Mononuclear cell (primary cell): ENCODE results near the gene CHCHD6. TPM values are rescaled to one million over a fixed set of nuclear protein-coding genes. Genes with fewer than 3 reads are reported as not detected.

Source experiments
- H3K27me3 ChIP-seq: 2 replicates; pipeline ENCODE4 v1.6.0; 2011; ENCODE audit warnings: low read length, control low read depth; ENCODE audit not compliant: insufficient read depth
- H3K4me1 ChIP-seq: 2 replicates; pipeline ENCODE4 v1.5.1; 2011; ENCODE audit warnings: mild to moderate bottlenecking, low read length, control low read depth; ENCODE audit not compliant: insufficient read depth
- H3K4me3 ChIP-seq: 2 replicates; pipeline ENCODE4 v1.5.1; 2011; ENCODE audit warnings: mild to moderate bottlenecking, low read length, moderate library complexity
- H3K9me3 ChIP-seq: 2 replicates; pipeline ENCODE4 v1.5.1; 2011; ENCODE audit warnings: low read depth, mild to moderate bottlenecking, control low read depth, low read length
- total RNA-seq: library from RNA; depleted of rRNA; stranded (reverse); fragments of >200 nt; gene quantifications from one replicate; pipeline ENCODE4 v1.2.3, GENCODE V29; 2012

The CHCHD6 gene, protein sequence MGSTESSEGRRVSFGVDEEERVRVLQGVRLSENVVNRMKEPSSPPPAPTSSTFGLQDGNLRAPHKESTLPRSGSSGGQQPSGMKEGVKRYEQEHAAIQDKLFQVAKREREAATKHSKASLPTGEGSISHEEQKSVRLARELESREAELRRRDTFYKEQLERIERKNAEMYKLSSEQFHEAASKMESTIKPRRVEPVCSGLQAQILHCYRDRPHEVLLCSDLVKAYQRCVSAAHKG
- 3.4 TPM for total RNA-seq

GRCh38 chr3:126703512-126704493 lies at the start of gene CHCHD6:
CHCHD6 (plus strand) TSS chr3:126704240; CDS start chr3:126704313, 73 bp downstream.
- Histone ChIP-seq H3K4me3 (peak within 1 kb of the TSS; percentile 59), H3K27me3 (peaks cover 26% of the 10 kb centered on the region), H3K9me3 (no peaks in the 10 kb centered on the region)

DNA sequence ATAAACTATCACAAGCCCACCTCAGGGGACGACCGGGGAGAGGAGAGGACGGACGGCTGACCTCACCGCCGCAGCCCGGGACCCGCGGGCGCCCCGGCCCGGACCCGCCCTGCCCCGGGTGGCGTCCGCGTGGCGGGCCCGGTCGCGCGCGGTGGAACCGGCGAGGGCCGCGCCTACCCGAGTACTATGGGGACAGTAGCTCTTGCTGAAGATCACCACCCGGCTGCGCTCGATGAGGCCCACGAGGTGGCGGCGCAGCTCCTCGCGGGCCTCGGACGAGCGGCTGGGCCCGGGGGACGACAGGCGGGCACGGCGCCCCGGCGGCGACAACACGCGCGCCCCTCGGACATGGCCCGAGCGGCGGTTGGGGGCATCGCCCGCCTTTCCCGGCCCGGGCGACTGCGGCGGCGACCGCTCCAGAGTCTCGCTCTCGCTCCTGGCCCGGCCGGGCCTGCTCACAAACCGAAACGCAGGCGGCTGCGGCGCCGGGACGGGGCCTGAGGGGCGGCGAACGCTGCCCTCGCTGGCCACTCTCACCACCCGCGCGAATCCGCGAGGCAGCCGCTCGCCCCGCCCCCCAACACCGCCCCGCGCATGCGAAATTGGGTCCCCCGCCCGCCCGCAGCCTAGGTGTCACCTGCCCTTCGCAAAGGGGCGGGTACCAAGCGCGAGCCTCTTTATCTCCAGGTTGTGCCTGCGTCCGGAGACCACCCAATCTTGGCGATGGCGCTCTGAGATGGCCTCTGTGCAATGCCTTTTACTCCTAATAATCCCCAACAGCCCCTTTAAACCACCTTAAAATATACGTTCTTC lies 49.3 kb upstream of the CHCHD6 start, which contains the start of gene TXNRD3:
Gene TXNRD3 (minus strand): TSS at position 554 of the 813 bp plus-strand sequence.
- H3K4me1 ChIP-seq: peaks cover 4% of the 10 kb centered on the region
- peak within 1 kb of the TSS; percentile 48 for H3K4me3 ChIP-seq
- no peaks in the 10 kb centered on the region for H3K9me3 ChIP-seq
- peaks cover 3% of the 10 kb centered on the region for H3K27me3 ChIP-seq

More at GRCh38 chr3:126703512-126704493, at the start of gene CHCHD6:
- peaks cover 7% of the 10 kb centered on the region for H3K4me1 ChIP-seq

- Histone ChIP-seq H3K4me1 (peaks cover 4% of the 10 kb centered on the region), H3K9me3 (no peaks in the 10 kb centered on the region), H3K27me3 (peaks cover 3% of the 10 kb centered on the region), H3K4me3 (no peak overlapping the region)
Measured at GRCh38 chr3:126655887-126656286, 48.2 kb upstream of the CHCHD6 start.

GRCh38 chr3:126656371-126657134 lies 47.5 kb upstream of the CHCHD6 start:
- Histone ChIP-seq H3K27me3 (peaks cover 3% of the 10 kb centered on the region), H3K9me3 (no peaks in the 10 kb centered on the region), H3K4me1 (peaks cover 4% of the 10 kb centered on the region), H3K4me3 (no peak overlapping the region)

DNA sequence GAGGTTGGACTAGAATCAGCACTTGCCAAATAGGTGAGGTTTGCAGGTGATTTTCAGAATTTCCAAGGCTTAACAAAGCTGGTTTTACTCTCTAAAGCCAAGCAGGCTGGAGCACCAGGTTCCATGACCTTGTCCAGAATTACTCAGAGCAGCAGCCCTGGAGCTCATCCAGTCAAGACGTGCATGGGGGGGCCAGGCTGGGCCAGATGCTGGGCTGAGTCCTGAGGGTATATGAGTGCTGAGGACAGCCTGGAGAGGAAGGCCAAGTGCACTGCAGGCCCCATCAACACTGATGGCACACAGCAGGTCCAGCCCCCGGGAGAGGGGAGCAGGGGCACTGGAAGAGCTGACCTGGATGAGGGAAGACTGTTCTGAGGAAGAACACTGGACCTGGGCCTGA lies 46.1 kb upstream of the CHCHD6 start:
- H3K4me3 ChIP-seq: no peak overlapping the region
- H3K27me3 ChIP-seq: peaks cover 3% of the 10 kb centered on the region
- H3K9me3 ChIP-seq: no peaks in the 10 kb centered on the region
- peaks cover 4% of the 10 kb centered on the region for H3K4me1 ChIP-seq

DNA sequence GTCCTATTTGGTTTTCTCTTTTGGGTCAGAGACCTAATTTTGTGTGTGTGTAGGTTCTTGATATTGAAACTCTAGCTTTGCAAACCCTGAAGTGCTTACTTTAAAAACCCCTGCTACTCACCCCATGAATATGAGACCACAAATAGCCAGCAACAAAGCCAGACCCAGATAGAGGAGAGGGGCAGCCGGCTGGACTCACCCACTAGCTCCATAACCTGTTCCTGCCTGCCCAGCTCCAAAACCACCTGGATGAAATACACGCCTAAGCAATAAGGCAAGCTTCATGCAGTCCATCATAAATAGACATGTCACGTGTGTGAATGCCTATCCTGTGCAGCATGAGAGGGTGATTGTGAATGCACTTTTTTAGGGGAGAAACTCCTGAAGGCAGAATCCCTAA lies 45.5 kb upstream of the CHCHD6 start:
- peaks cover 2% of the 10 kb centered on the region for H3K27me3 ChIP-seq
- no peak overlapping the region for H3K4me3 ChIP-seq
- peaks cover 4% of the 10 kb centered on the region for H3K4me1 ChIP-seq
- H3K9me3 ChIP-seq: no peaks in the 10 kb centered on the region

- Histone ChIP-seq H3K9me3 (no peaks in the 10 kb centered on the region), H3K4me1 (no peaks in the 10 kb centered on the region), H3K27me3 (no peaks in the 10 kb centered on the region), H3K4me3 (no peak overlapping the region)
Measured at GRCh38 chr3:126659915-126660886, 43.8 kb upstream of the CHCHD6 start.

- H3K27me3 ChIP-seq: no peaks in the 10 kb centered on the region
- no peak overlapping the region for H3K4me3 ChIP-seq
- no peaks in the 10 kb centered on the region for H3K9me3 ChIP-seq
- no peaks in the 10 kb centered on the region for H3K4me1 ChIP-seq
Measured at GRCh38 chr3:126661532-126662364, 42.3 kb upstream of the CHCHD6 start.

- Histone ChIP-seq H3K9me3 (no peaks in the 10 kb centered on the region), H3K27me3 (no peaks in the 10 kb centered on the region), H3K4me1 (no peaks in the 10 kb centered on the region), H3K4me3 (no peak overlapping the region)
Measured at GRCh38 chr3:126663257-126663656, 40.8 kb upstream of the CHCHD6 start.

DNA sequence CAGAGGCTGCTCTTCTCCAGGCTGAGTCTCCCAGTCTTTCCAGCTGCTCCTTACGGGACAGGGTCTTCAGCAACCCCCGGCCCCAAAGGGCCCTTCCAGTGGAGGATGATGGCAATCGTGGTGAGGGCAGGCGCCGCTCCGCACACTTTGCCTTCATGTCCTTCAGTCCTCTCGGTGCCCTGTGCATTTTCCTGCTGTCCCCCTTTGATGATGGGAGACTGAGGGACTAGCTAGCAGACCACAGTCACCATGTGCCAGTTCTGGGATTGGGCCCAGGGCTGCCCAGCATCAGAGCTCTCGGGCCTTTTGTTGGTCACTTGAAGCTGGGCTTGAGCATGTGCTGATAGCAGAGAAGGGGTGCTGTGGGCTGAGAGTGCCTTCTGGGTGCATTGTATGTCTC lies 40.3 kb upstream of the CHCHD6 start:
- H3K4me1 ChIP-seq: no peaks in the 10 kb centered on the region
- H3K27me3 ChIP-seq: no peaks in the 10 kb centered on the region
- H3K9me3 ChIP-seq: no peaks in the 10 kb centered on the region
- no peak overlapping the region for H3K4me3 ChIP-seq

DNA sequence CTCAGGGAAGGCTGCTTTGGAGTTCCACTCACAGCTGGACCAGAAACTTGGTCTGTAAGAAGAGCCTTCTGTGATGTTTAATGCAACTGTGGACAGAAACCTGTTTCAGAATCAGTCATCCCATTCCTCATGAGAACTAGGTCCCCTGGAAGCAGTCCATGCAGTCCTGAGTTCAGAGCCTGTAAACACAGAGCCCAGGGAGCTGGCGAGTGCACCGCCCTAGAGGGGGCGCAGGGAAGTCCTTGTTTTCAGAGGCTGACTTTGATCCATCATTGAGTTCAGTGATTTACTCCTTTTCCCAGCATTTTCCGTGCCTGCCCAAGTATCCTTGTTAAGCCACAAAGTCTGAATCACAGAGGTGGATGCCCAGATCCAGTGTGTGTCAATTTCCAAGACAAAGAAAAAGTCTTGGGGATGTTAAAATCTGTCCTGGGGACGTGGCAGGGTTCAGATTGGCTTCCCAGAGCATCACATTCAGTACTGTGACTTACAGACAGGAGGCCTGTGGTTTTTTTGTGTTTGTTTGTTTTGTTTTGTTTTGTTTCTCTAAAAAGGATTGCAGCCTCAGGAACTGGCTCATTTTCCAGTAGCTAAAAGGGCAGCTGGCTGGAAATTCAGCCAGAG lies 39.3 kb upstream of the CHCHD6 start:
- Histone ChIP-seq H3K4me3 (no peak overlapping the region), H3K4me1 (no peaks in the 10 kb centered on the region), H3K9me3 (no peaks in the 10 kb centered on the region), H3K27me3 (no peaks in the 10 kb centered on the region)

DNA sequence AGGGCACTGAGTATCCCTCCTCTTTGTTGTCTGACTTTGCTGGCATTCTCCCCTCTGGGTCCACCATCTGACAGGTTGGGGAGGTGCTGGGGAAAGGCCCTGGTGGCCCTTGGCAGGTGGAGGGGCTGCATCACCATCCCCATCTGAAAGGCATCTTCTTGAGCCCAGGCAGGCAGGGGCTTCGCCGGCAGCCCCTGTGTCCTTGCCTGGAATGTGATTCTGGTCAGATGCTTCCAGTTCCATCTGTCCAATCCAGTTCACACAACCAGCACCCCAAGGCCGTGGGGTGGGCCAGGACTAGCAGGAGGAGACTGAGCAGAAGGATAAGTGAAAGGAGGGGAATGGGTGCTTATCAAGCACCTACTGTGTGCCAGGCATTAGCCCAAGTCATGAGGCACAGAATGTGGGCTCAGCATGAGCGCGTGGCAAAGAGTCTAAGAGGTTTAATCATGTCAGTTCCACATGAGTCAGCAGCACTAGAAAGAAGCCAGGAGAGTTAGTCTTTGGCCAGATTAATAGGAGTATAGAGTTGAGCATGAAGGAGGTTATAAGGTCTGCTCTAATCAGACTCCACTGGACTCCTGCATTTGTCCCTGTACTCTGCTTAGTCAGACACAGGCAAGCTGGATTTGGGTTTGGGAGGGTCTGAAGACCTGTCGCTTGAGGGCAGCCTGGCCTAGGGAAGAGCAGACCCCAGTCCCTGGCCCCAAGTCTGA lies 38.7 kb upstream of the CHCHD6 start:
- Histone ChIP-seq H3K4me3 (no peak overlapping the region), H3K27me3 (no peaks in the 10 kb centered on the region), H3K4me1 (no peaks in the 10 kb centered on the region), H3K9me3 (no peaks in the 10 kb centered on the region)
